HG03442 (cell line): ENCODE results near the gene IGFL2.
"Not testable (repeated sequence)": the region's sequence is repeated elsewhere in the genome, so short reads cannot be mapped to it uniquely, and the experiment has no call there.

Source experiments
- ATAC-seq: cut with Tn5 transposase; IDR thresholded peaks from one replicate; pipeline ENCODE4 v1.9.1; 2021; ENCODE audit warnings: mild to moderate bottlenecking, moderate library complexity; ENCODE audit not compliant: unreplicated experiment

IGFL2 gene

DNA sequence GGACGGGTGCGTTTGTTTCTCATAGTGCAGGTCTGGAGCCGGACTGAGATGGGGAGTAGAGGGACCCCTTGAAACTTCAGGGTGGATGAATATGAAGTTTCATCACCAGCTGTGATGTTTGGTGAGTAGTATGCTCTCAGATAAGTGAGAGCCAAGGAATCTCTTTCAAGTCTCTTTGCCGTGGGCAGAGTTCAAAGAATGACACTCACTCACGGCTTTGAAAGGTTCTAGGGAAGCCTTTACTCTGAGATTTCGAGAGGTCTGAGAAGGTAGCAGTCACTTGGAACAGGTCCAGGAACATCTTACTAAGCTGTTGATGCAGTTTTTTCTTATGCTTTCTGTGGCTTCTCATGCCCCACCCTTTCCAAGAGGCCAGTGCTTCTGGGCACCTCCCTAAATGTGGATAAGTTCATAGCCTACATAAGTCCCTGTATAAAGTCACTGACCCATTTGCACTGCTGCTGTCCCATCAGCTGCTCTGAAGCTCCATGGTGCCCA lies at the start of gene IGFL2:
IGFL2 (plus strand) TSS at position 448 of the 498 bp plus-strand sequence; CDS start at position 489, 41 bp downstream.
- ATAC-seq = no peak

DNA sequence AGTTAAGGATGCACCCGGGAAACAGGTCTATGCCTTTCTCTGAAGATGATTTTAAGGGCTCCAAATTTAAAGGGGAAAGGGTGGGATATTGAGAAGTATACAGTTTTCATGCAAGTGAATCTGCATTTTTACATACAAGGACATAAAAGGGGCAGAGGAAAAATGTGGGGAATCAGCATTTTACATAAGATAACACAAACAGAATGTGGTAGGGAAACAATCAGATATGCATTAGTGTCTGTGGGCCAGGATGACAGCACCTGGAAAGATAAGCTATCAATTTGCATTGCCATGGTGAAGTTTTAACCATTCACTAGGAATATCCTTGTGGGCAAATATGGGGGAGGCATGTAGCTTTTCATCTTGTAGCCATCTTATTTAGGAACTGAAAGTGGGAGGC lies 47.7 kb upstream of the IGFL2 start:
- ATAC-seq = no peak

DNA sequence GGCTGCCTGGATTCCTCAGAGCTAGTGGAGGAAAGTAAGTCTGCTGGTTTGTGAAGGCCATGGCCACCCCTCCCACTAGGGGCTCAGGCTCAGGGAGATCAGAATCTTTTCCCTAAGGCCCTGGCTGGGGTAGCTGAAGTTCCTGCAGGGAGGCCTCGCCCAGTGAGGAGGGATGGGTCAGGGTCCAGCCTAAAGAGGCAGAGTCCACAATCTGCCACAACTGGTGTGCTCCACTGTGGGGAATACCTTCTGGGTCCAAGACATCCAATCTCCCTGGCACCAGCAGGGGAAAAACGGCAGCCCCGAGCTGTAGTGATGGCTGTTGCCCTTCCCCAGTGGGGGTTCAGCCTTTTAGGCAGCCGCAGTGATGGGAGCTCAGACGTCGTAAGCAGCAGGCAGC lies 46.7 kb upstream of the IGFL2 start:
- no peak for ATAC-seq

DNA sequence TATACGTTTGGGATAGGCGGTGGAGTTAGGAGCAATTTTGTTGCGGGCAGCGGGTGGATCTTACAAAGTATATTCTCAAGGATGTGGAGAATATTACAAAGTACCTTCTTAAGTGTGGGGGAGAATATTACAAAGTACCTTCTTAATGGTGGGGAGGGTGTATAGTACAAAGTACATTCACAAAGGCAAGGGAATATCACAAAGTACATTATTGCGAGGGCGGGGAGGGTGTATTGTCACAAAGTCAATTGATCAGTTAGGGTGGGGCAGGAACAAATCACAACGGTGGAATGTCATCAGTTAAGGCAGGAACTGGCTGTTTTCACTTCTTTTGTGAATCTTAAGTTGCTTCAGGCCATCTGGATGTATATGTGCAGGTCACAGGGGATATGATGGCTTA lies 45.7 kb upstream of the IGFL2 start:
- not testable (repeated sequence) for ATAC-seq

DNA sequence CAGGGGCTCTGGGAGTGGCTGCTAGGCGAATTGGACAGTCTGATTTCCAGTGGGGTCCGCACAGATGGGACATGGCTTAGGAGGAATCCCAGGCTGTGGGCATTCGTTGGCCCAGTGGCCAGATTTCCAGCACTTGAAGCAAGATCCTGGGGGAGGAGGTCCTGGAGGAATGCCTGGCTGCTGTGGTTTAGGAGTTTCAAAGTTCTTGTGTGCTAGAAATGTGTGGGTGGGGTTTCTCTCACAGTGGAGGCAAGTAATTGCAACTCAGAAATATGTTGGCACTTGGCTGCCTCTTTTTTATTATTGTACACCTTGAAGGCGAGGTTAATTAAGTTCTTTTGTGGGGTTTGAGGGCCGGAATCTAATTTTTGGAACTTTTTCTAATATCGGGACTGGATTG lies 40.7 kb upstream of the IGFL2 start:
- no peak for ATAC-seq

GRCh38 chr19:46109876-46110275 lies 38.2 kb upstream of the IGFL2 start:
- no peak for ATAC-seq

- no peak for ATAC-seq
These were observed 36.7 kb upstream of the IGFL2 start for GRCh38 chr19:46111376-46111775.

- ATAC-seq = no peak
These were observed 35.5 kb upstream of the IGFL2 start for GRCh38 chr19:46112527-46112926.

- no peak for ATAC-seq
These were observed 34.3 kb upstream of the IGFL2 start for GRCh38 chr19:46113726-46114125.

DNA sequence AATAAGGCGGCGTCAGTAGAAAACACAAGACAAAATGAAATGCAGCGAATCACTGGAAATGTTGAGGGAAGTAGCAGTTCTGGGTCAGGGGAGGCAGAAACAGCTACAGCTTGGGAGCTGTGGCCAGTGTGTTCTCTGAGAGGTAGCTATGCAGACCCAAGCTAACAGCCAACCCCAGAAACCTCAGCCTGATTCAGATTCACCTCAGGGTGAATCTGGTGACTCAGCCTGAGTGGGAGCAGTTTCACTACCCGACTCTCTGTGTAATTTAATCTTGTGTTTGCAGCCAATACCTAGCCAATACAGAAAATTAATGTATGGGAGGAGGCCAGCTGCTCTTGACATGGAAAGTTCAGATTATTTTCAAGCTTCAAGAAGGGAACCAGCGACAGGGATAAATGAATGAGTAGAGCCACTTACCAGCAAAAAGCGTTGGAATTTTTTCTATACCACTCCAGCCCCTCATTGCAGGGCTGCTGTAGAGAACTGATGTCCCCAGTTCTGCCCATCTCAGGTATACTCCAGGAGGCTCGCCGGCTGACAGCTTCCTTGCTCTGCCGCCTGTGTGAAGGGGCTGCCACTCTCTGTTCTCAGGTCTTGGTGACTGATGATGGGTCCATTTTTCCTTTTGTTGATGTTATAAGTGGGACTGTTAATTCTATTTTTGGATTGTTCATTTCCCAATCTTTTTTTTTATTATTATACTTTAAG lies 32.5 kb upstream of the IGFL2 start:
- peak; percentile 81 for ATAC-seq

GRCh38 chr19:46116121-46116520 lies 31.9 kb upstream of the IGFL2 start:
- ATAC-seq = no peak

- ATAC-seq = no peak
These were observed 29.9 kb upstream of the IGFL2 start for GRCh38 chr19:46118136-46118535.

- ATAC-seq = no peak
These were observed 23.4 kb upstream of the IGFL2 start, which contains the start of gene IGFL3 for GRCh38 chr19:46124638-46125115. Gene IGFL3, minus strand, starts transcription at chr19:46124688. Its CDS starts 39 bp downstream, at chr19:46124649.

DNA sequence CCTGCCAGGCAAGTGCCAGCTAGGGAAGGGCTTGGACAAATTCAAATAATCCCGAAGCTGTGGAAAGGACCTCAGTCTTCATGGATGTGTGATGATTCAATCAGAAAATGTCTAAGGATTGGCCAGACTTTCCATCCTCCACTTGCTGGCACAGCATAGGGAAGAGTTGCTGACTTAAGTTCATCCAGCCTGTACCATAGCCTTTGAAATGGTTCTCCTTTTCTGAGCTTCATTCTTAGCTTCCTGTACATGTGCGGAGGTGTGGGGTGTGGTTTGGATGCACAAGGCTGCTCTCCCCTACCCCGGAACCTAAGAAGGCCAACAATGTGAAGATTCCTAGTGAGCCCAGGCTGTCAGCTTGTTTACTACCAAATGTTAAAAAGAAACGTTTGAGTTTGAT lies 22.6 kb upstream of the IGFL2 start:
- ATAC-seq = no peak

GRCh38 chr19:46126086-46126580 lies 21.9 kb upstream of the IGFL2 start:
- no peak for ATAC-seq

DNA sequence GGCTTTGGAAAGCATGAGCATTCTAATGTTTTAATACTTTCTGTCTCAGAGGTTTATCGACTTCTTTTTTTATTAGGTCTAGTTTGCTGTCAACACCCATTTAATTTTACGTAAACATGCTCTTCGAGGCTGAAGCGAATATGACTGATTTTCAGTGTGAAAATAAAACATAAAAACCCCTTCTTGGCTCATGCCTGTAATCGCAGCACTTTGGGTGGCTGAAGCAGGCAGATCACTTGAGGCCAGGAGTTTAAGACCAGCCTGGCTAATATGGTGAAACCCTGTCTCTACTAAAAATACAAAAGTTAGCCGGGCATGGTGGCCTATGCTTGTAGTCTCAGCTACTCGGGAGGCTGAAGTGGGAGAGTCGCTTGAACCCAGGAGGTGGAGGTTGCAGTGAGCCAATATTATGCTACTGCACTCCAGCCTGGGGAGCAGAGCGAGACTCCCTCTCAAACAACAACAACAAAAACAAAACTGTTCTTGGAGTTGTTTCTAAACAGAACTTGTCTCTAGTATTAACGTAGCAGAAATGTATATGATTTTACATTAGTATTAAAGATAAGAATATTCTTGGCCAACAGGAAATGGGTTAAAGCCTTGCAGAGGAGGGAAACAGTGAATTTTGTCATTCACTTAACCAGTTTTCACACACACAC lies 16.4 kb upstream of the IGFL2 start:
- ATAC-seq = no peak

DNA sequence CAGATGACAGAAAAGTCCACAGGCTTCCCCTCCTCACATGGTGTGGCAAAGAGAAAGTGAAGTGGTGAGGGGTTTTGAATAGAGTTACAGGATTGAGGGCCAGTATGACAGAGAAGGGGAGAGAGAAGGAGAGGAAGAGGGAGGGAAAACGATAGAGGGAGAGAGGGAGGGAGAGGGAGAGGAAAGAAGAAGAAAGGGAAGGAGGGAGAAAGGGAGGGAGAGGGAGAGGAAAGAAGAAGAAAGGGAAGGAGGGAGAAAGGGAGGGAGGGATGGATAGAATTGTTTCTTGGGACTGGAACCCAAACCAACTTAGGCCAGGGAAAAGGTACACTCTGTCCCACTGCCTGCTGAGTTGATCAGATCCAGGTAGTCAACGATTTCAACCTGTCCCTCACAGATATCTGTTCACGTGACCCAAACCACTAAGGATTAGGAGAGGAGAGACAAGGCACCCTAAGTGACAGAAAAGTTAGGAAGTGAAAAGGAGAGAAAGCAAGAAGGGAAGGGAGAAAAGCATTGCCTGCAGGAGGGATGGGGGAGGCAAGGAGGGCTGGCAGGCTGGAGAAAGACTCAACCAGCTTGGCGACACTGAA lies 15.4 kb upstream of the IGFL2 start:
- ATAC-seq = no peak

DNA sequence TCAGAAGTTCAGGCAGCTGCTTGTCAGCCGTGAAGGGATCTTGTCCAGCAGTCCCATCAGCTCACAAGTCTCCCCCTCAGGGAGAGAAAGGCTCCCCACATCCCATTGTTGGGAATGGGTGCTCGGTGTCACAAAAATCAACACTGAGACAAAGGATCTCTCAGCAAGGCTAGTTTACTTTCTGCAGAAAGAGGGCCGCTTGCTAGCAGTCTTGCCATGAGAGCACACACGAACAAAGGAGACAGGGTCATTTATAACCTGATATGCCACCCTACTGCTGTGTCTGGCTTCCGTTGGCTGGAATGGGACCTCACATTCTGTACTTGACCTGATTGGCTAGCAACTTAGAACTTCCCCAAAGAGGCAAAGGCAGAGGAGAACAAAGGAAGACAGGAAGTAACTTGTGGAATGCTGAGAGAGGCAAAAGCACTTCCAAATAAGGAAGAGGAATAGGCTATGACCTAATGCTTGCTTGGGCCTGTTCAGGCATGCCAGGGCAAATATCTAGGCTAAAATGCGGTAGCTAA lies 14.9 kb upstream of the IGFL2 start:
- ATAC-seq = no peak

DNA sequence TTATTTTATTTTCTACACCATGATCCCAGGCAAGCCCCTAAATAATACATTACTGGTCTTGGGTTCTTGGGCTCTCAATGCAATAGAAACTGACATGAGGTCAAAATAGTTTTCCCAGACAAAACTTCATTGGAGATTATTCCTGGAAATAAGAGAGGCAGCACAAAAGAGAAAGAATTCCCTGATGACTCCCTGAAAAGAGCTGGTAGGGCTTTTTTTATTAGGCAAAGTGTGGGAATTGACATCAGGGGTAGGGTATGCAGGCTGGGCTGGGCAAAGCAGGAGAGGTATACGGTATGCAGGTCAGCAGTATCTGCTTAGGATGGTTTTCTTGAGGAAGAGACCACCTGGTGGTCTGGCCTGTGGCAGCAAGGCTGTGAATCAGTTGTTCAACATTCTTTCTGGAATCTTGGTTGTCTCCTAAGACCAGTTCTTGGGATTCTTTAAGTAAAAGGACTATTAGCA lies 14.2 kb upstream of the IGFL2 start:
- ATAC-seq = no peak

DNA sequence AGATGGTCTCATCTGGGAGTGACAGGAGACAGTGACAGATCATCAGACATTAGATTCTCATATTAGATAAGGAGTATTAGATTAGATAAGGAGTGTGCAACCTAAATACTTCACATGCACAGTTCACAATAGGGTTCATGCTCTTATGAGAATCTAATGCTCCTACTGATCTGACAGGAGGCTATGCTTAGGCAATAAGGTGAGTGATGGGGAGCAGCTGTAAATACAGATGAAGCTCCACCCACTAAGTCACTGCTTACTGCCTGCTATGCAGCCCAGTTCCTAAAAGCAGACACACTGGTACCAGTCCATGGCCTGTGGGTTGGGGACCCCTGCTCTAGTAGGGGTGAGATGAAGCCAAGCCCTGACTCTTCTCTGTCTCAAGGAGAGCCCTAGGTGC lies 13.5 kb upstream of the IGFL2 start:
- ATAC-seq = no peak

DNA sequence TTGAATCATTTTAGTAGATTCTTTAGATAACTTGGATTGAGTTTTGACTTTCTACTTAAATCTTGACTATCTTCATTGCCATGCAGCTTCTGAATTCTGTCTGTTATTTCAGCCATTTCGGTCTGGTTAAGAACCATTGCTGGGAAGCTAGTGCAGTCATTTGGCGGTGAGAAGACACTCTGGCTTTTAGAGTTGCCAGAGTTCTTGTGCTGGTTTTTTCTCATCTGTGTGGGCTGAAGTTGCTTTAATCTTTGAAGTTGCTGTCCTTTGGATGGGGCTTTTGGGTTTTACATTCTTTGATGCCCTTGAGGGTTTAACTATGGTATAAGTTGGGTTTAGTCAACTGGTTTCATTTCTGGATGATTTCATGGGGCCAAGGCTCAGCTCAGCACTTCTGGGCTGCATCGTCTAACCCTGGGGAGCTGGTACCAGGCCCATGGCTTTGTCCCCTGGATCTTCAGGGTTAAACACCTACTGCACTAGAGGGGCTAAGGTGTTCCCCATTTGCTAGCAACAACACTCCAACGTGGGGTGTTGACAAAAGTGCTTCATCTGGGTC lies 10.0 kb upstream of the IGFL2 start:
- ATAC-seq = no peak
